K562 (cell line): ENCODE results near the gene SLC35E1. TPM values are rescaled to one million over a fixed set of nuclear protein-coding genes. Genes with fewer than 3 reads are reported as not detected.

ENCODE experiments used
- BCOR ChIP-seq: fragments of 450-650 bp; IDR thresholded peaks from 2 replicates; pipeline ENCODE4 v1.6.1; 2016
- C11orf30 ChIP-seq: fragments of 450-650 bp; IDR thresholded peaks from 2 replicates; pipeline ENCODE4 v1.6.1; 2016; ENCODE audit warnings: low read depth, mild to moderate bottlenecking
- ETV6 ChIP-seq, 3 experiments: fragments of 150-350 bp in 1 of 3; sonication (generic) in 1 of 3; formaldehyde crosslinking in 1 of 3; IDR thresholded peaks; 2 replicates each; pipeline versions ENCODE4 v1.6.1 to v1.8.0; 2014 to 2022; ENCODE audit warnings: borderline replicate concordance in 2 of 3, low read depth in 2 of 3, antibody characterized with exemption in 1 of 3, low read length in 1 of 3, mild to moderate bottlenecking in 1 of 3, missing genetic modification reagents in 1 of 3
- HDAC6 ChIP-seq: IDR thresholded peaks from 2 replicates; pipeline ENCODE4 v1.6.1; 2012; ENCODE audit warnings: low read depth, mild to moderate bottlenecking, control low read depth, inconsistent platforms, low read length, moderate library complexity
- ILF3 ChIP-seq: fragments of 450-650 bp; IDR thresholded peaks from 2 replicates; pipeline ENCODE4 v1.6.1; 2018; ENCODE audit warnings: antibody characterized with exemption, mild to moderate bottlenecking, moderate library complexity, borderline replicate concordance
- KHSRP ChIP-seq: fragments of 450-650 bp; IDR thresholded peaks from 2 replicates; pipeline ENCODE4 v1.6.1; 2017
- NBN ChIP-seq: fragments of 450-650 bp; IDR thresholded peaks from 2 replicates; pipeline ENCODE4 v1.6.1; 2016; ENCODE audit warnings: low read depth, mild to moderate bottlenecking
- PHF21A ChIP-seq: fragments of 450-650 bp; IDR thresholded peaks from 2 replicates; pipeline ENCODE4 v1.6.1; 2017; ENCODE audit warnings: low read depth, borderline replicate concordance
- POU5F1 ChIP-seq: fragments of 150-350 bp; IDR thresholded peaks from 2 replicates; pipeline ENCODE4 v1.6.1; 2014; ENCODE audit warnings: borderline replicate concordance, low read length, low read depth, mild to moderate bottlenecking; ENCODE audit not compliant: partially characterized antibody
- PPARD ChIP-seq: fragments of 250-450 bp; sonication (Bioruptor Pico); IDR thresholded peaks from 2 replicates; pipeline ENCODE4 v1.8.0; 2022; ENCODE audit warnings: inconsistent platforms, mild to moderate bottlenecking, moderate library complexity
- PRDM10 ChIP-seq: fragments of 450-650 bp; IDR thresholded peaks from 2 replicates; pipeline ENCODE4 v1.6.1; 2018; ENCODE audit not compliant: partially characterized antibody
- SMARCA4 ChIP-seq: fragments of 450-650 bp; IDR thresholded peaks from 2 replicates; pipeline ENCODE4 v1.6.1; 2016
- TFAM ChIP-seq: fragments of 250-450 bp; sonication (Bioruptor Pico); conservative IDR thresholded peaks from 2 replicates; pipeline ENCODE4 v1.5.0; 2021; ENCODE audit warnings: mild to moderate bottlenecking, moderate library complexity
- TSC22D4 ChIP-seq: fragments of 450-650 bp; IDR thresholded peaks from 2 replicates; pipeline ENCODE4 v1.6.1; 2016; ENCODE audit warnings: missing genetic modification characterization, missing biosample characterization, control low read depth
- polyA plus RNA-seq, 8 experiments: library from polyadenylated mRNA; depleted of rRNA in 4 of 8; stranded (reverse) in 5 of 8; unstranded in 3 of 8; fragments of >200 nt; fragmentation: Nextera tagmentation in 2 of 8; fragmentation: Illumina TruSeq in 1 of 8; extraction: Ambion mirVana in 2 of 8; extraction: Trizol in 1 of 8; gene quantifications; 2 replicates each; pipeline versions ENCODE4 v1.2.1 to v1.2.3, GENCODE V29; 2011 to 2014; ENCODE audit warnings: inconsistent platforms in 1 of 8, missing spikeins in 1 of 8
- total RNA-seq, 7 experiments: library from RNA; depleted of rRNA in 6 of 7; stranded (reverse); fragments of >200 nt in 6 of 7; fragmentation: Illumina TruSeq in 2 of 7; extraction: Trizol in 2 of 7; gene quantifications; 2 replicates each; pipeline versions ENCODE4 v1.2.1 to v1.2.3, GENCODE V29; 2011 to 2021; ENCODE audit warnings: low replicate concordance in 1 of 7
- TF ChIP-seq, protein P1 (sequence below): fragments of 450-650 bp; conservative IDR thresholded peaks from 2 replicates; pipeline ENCODE4 v1.6.1; 2016; ENCODE audit warnings: missing genetic modification characterization, low read depth, mild to moderate bottlenecking, missing compliant biosample characterization, moderate library complexity
- TF ChIP-seq, protein P2 (sequence below): fragments of 450-650 bp; IDR thresholded peaks from 2 replicates; pipeline ENCODE4 v1.6.1; 2017; ENCODE audit warnings: antibody characterized with exemption, mild to moderate bottlenecking

SLC35E1 gene
- total and polyA plus RNA-seq, 9 of the 15 experiments (the other 6 are each of a cell fraction or from before 2014, with no cell fraction given), result 15.0 to 40.1 (median 25.7) TPM

- TF ChIP-seq PRDM10 (no peak), ILF3 (no peak), BCOR (0 out of 2 replicates have a peak, but pooled peaks have one; percentile 18), ETV6 (IDR thresholded peaks at IDR 0.05; ENCODE audit: borderline replicate concordance in 1 of 2, low read depth in 2 of 2, low read length in 1 of 2) (no peak), ETV6 (CRISPR knock-in tag; IDR thresholded peaks at IDR 0.05; ENCODE audit: borderline replicate concordance) (no peak), POU5F1 (no peak), C11orf30 (peak; percentile 73), NBN (no peak; the same call in 1 of the 2 replicates), SMARCA4 (peak; percentile 54; the same call in 1 of the 2 replicates), HDAC6 (no peak), PHF21A (no peak), PPARD (CRISPR knock-in tag) (no peak), TSC22D4 (tag) (no peak), KHSRP (no peak), TFAM (CRISPR knock-in tag) (no peak)
- TF ChIP-seq, protein P1, sequence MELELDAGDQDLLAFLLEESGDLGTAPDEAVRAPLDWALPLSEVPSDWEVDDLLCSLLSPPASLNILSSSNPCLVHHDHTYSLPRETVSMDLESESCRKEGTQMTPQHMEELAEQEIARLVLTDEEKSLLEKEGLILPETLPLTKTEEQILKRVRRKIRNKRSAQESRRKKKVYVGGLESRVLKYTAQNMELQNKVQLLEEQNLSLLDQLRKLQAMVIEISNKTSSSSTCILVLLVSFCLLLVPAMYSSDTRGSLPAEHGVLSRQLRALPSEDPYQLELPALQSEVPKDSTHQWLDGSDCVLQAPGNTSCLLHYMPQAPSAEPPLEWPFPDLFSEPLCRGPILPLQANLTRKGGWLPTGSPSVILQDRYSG (tag), result 0 out of 2 replicates have a peak, but pooled peaks have one; percentile 14
- TF ChIP-seq, protein P2, sequence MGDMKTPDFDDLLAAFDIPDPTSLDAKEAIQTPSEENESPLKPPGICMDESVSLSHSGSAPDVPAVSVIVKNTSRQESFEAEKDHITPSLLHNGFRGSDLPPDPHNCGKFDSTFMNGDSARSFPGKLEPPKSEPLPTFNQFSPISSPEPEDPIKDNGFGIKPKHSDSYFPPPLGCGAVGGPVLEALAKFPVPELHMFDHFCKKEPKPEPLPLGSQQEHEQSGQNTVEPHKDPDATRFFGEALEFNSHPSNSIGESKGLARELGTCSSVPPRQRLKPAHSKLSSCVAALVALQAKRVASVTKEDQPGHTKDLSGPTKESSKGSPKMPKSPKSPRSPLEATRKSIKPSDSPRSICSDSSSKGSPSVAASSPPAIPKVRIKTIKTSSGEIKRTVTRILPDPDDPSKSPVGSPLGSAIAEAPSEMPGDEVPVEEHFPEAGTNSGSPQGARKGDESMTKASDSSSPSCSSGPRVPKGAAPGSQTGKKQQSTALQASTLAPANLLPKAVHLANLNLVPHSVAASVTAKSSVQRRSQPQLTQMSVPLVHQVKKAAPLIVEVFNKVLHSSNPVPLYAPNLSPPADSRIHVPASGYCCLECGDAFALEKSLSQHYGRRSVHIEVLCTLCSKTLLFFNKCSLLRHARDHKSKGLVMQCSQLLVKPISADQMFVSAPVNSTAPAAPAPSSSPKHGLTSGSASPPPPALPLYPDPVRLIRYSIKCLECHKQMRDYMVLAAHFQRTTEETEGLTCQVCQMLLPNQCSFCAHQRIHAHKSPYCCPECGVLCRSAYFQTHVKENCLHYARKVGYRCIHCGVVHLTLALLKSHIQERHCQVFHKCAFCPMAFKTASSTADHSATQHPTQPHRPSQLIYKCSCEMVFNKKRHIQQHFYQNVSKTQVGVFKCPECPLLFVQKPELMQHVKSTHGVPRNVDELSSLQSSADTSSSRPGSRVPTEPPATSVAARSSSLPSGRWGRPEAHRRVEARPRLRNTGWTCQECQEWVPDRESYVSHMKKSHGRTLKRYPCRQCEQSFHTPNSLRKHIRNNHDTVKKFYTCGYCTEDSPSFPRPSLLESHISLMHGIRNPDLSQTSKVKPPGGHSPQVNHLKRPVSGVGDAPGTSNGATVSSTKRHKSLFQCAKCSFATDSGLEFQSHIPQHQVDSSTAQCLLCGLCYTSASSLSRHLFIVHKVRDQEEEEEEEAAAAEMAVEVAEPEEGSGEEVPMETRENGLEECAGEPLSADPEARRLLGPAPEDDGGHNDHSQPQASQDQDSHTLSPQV, result peak; percentile 87
Measured at GRCh38 chr19:16581145-16581970, 9.1 kb upstream of the SLC35E1 start (continued).
